ENCODE measurements around the gene MIGA2.

MIGA2 gene

DNA sequence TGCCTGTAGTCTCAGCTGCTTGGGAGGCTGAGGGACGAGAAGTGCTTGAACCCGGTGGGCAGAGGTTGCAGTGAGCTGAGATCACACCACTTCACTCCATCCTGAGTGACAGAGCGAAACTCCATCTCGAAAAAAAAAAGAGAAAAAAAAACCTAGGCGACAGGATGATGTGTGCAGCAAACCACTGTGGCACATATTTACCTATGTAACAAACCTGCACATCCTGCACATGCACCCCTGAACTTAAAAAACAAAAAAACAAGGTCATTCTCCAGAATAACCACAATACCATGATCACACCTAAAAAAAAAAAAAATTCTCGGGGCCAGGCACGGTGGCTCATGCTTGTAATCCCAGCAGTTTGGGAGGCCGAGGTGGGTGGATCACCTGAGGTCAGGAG lies 37.0 kb downstream of the MIGA2 start:
- DNase-seq (ENCODE audit: low read depth), result no peak

GRCh38 chr9:129074106-129074505 lies 37.7 kb downstream of the MIGA2 start:
- no peak for DNase-seq (ENCODE audit: low read depth)

- no peak for DNase-seq (ENCODE audit: low read depth)
These were observed 39.7 kb downstream of the MIGA2 start for GRCh38 chr9:129075996-129076639.

GRCh38 chr9:129076640-129077037 lies 40.2 kb downstream of the MIGA2 start:
- no peak for DNase-seq (ENCODE audit: low read depth)

GRCh38 chr9:129077236-129077635 lies 40.8 kb downstream of the MIGA2 start:
- no peak for DNase-seq (ENCODE audit: low read depth)

GRCh38 chr9:129078691-129079503 lies 42.5 kb downstream of the MIGA2 start:
- no peak for DNase-seq (ENCODE audit: low read depth)

- no peak for DNase-seq (ENCODE audit: low read depth)
These were observed 43.4 kb downstream of the MIGA2 start for GRCh38 chr9:129079829-129080228.

- no peak for DNase-seq (ENCODE audit: low read depth)
These were observed 43.8 kb downstream of the MIGA2 start for GRCh38 chr9:129080298-129080600.

DNA sequence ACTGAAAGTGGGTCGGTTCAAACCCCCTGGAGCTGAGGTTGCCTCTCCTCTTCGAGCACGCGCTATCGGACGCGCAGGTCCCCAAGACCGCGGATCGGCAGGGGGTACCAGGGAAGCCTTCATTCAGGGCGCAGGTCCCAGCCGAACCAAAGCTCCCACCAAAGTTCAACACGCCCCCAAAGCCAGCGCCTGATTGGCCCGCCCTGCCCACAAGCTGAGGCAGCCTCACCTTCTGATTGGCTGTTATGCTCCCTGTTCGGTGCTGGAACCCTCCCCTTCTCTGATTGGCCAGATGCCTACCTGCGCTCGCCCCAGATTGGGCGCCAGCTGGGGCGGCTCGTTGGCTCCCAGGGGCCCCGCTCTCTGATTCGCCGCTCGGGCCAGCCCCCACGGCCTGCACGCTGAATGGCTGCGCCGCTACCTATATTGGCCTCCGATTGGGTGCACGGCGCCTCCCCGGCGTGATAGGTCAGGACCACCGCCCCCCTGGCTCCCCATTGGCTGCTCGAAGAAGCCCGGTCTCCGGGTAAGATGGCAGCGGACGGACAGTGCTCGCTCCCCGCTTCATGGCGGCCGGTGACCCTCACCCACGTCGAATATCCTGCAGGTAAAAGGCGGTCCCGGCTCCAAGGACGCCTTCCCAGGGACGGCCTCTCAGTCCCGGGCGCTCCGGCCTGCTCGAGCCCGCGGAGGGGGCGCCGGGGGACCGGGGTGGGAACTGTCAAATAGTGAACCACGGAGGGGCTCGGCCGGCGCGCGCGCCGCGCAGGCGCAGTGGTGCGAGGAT lies 44.4 kb downstream of the MIGA2 start, which contains the start of gene DOLPP1:
Gene DOLPP1 (plus strand): TSS at position 511 of the 787 bp plus-strand sequence. CDS start 21 bp downstream, at position 532.
- DNase-seq (ENCODE audit: low read depth), result peak; percentile 97

DNA sequence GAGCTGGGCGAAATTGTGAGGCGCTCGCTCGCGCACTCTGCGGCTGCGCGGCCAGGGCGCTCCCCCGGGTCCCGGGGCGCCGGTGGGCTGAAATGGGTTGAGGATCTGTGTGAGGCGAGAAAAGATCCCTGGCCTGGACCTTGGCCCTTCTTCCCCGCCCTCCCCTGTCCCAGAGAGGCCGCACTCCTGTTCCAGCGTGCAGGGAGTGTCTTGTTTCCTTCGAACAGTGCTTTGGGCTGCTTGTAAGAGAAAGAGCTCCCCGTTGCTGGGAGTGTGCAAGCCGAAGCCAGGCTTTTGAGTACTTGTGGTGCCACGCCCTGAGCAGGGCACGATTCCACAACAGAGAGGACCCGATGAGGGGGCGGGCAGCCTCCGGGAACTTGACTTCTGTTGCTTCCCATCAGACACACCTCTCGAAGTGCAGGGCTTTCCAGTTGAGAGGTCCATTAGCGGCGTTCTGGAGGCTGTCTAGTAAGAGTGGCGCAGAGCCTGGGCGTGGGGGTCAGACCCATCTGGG lies 45.0 kb downstream of the MIGA2 start:
- no peak for DNase-seq (ENCODE audit: low read depth)

DNA sequence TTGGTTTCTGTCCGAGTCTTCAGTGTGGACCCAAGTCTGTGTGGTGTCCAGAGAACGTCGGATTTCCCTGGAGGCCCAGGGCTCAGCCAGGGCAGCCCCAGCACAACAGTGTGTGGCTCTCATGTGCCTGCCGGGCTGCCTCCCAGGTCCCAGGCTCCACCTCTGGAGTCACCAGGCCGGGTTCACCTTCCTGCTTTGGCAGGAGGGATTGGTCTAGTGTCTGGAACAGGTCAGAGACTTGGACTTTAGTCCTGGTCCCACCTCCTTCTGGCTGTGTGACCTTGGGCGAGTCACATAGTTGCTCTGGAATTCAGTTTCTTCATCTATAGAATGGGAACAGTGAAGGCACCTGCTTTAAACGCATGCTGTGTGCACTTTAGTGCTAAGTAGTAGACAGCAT lies 47.7 kb downstream of the MIGA2 start:
- no peak for DNase-seq (ENCODE audit: low read depth)

DNA sequence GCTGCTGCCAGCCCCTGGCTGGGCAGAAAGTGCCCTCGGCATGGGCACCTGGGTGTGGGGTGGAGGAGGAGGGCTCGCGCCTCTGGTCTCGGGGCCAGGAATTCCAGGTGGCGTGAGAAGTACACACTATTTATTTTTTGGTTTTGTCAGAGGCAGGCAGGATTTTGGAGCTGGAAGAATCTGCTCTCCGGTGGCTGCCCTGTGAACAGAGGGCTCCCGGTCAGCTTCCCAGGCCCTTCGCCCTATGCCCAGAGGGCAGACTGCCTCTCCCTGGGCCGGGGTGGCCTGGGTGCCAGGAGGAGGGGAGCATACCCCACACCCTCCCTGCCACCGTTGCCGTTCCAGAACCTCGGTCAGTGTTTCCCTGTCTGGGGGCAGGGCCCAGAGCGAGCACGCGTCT lies 52.8 kb downstream of the MIGA2 start:
- no peak for DNase-seq (ENCODE audit: low read depth)

DNA sequence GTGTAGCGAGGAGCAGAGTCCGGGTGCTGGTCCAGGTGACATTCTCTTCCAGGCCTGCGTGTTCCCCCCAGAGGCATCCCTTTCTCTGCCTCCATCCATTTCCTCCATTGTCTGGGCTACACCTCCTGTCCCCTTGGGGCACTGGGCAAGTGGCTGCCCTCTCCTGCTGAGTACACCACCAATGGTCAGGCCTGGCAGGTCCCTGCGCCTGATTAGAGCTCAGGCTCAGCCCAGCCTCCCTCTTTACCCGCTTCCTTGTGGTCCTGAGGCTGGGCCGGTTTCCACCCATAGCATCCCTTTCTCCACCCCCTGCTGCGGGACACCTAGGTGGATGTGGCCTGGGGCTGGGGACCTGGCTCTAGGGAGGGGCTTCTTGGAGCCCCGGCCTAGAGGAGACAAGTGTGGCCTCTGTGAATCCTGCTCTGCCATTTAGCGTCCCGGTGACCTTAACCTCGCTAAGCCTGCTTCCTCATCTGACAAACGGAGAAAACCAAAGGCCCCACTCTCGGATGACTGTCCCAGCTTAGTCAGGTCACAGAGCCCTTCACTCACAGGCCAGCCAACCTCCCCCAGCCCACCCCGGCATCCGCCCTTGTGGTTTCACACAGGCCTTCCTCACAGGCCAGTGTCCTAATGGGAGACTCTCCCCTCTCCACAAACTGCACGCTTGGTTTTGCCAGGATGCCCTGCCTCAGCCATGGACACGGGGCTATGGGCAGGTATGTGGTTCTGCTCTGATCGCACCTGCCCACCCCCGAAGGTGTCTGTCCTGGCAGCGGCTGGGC lies 57.4 kb downstream of the MIGA2 start:
- no peak for DNase-seq (ENCODE audit: low read depth)

- no peak for DNase-seq (ENCODE audit: low read depth)
These were observed 58.2 kb downstream of the MIGA2 start for GRCh38 chr9:129094387-129095169.

DNA sequence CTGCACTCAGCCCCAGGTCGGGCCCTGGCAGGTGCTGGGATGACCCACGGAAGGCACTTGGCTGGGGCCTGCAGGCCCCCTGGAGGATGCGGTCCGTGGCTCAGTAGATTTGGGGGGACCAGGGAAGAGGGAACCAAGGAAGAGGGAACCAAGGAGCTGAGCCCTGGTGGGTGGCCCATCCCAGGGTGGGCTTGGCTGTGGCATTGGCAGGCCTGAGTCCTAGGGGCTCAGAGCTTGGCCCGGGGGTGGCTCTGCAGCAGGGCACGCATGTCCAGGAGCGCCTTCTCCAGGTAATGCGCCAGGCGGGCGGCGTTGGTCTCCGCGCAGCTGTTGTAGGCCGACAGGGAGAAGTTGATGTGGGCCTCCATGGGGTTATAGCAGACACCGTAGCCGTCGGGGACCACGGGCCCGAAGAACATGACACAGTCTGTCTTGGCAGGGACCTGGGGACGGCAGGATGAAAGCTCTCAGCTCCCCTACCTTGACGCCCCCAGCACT lies 58.8 kb downstream of the MIGA2 start:
- DNase-seq (ENCODE audit: low read depth), result no peak

GRCh38 chr9:129095908-129096307 lies 59.5 kb downstream of the MIGA2 start:
- DNase-seq (ENCODE audit: low read depth), result no peak

DNA sequence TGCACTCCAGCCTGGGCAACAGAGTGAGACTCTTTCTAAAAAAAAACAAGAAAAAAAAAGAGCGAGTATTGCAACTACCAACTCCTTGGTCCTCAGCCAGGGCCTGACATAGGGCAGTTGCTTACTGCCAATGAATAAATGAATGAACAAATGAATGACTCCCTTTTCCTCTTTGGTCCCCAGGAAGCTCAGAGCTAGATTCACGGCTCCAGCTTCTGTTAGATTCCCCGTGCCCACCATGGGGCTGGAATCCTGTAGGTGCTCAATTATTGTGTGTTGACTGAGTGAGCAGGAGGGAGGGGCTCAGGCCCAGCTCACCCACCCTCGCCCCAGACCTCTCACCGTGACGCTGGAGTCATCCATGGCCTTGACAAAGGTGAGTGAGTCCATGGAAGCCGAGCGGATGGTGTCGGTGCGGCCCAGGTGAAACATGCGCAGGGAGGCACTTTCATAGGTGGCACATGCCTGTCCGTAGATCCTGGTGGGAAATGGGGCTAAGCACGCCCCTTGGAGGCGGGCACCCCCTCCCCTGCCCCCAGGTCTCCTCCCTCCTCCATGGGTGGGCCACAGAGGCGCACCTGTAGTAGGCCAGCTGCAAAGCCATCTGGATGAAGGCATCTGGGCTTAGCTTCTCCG lies 61.4 kb downstream of the MIGA2 start:
- DNase-seq (ENCODE audit: low read depth), result no peak

DNA sequence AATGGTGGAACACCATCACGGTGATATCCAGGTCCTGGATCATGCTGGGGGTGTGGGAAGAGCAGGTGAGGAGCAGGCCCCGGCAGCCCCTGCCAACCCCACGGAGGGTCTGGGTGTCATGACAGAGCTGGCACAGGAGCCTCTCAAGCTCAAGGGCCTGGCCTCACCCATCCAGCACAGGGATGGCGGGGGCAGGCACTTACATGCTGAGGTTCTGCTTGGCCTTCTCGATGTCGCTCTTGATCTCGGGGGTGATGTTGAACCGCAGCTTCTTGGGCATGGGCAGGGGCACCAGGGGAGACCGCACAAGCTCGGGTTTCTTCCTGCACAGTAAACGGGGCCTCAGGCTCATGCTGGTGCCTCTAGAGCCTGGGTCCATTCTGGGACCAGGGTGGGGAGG lies 61.9 kb downstream of the MIGA2 start:
- DNase-seq (ENCODE audit: low read depth), result no peak

- no peak for DNase-seq (ENCODE audit: low read depth)
These were observed 64.2 kb downstream of the MIGA2 start for GRCh38 chr9:129100383-129101169.

DNA sequence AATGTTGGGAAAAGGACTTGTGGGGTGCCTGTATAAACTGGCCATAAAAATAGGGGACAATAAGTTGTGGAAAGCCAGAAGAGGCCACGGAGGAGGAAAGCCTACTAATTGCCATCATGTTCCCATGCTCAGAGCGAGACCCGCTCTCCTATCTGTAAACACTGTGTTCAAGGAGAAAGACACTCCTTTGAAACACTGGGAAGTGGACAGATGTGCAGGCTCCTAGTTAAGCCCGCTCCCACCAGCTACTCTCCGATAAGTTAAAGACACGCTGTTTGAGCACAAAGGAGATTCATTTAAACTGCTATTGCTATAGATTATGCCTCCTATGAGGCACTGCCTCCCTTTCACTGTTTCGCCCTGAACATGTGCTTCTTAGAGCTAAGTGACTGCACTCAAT lies 64.9 kb downstream of the MIGA2 start:
- DNase-seq (ENCODE audit: low read depth), result no peak

All from activated gamma-delta T cell treated with anti-CD3 and anti-CD28 coated beads, Interleukin-2, amount 50 U/mL, for 16 hours (primary cell).